Gastrocnemius medialis (tissue), 4 donors: ENCODE measurements around the gene PRAME. TPM values are rescaled to one million over a fixed set of nuclear protein-coding genes. Genes with fewer than 3 reads are reported as not detected.

ENCODE experiments used
- ATAC-seq, 2 donors: fragments of 150-250 bp; one replicate each; pipeline ENCODE4 v1.9.1; 2016
- DNase-seq, 2 donors: peaks; one replicate each; pipeline ENCODE4 v3.0.0-alpha.2; 2019
- H3K27ac ChIP-seq, 4 donors: fragments of 200-600 bp; sonication (generic); 1 replicate in 1 of 4; 2 replicates in 3 of 4; pipeline ENCODE4 v1.5.1; 2016 to 2018; ENCODE audit warnings: mild to moderate bottlenecking in 2 of 4, moderate library complexity in 1 of 4
- H3K27me3 ChIP-seq, 3 donors: fragments of 200-600 bp; sonication (generic) in 2 of 3; 1 replicate in 1 of 3; 2 replicates in 2 of 3; pipeline versions ENCODE4 v1.5.1 to v1.6.0; 2016 to 2019; ENCODE audit warnings: mild to moderate bottlenecking in 1 of 3, moderate library complexity in 1 of 3
- H3K36me3 ChIP-seq, 2 donors: fragments of 200-600 bp; sonication (generic) in 1 of 2; one replicate each; pipeline ENCODE4 v1.5.1; 2017 to 2018
- H3K4me1 ChIP-seq, 2 donors: fragments of 200-600 bp; sonication (generic) in 1 of 2; one replicate each; pipeline ENCODE4 v1.5.1; 2016 to 2017; ENCODE audit warnings: mild to moderate bottlenecking in 2 of 2
- H3K4me3 ChIP-seq, 4 donors: fragments of 200-600 bp; sonication (generic) in 3 of 4; 1 replicate in 1 of 4; 2 replicates in 3 of 4; pipeline ENCODE4 v1.5.1; 2016 to 2019; ENCODE audit warnings: mild to moderate bottlenecking in 2 of 4
- H3K9me3 ChIP-seq, 3 donors: fragments of 200-600 bp; sonication (generic) in 2 of 3; 1 replicate in 1 of 3; 2 replicates in 2 of 3; pipeline ENCODE4 v1.5.1; 2016 to 2019
- CTCF ChIP-seq, 5 experiments: fragments of 450-650 bp in 3 of 5; fragments of 200-600 bp in 2 of 5; sonication (generic) in 2 of 5; IDR thresholded peaks in 4 of 5; conservative IDR thresholded peaks in 1 of 5; 1 replicate in 4 of 5; 2 replicates in 1 of 5; pipeline ENCODE4 v1.5.1; 2016 to 2019; ENCODE audit warnings: antibody characterized with exemption in 5 of 5, mild to moderate bottlenecking in 3 of 5, moderate library complexity in 3 of 5
- POLR2A ChIP-seq, 2 donors: fragments of 450-650 bp; IDR thresholded peaks; one replicate each; pipeline ENCODE4 v1.6.1; 2017; ENCODE audit warnings: antibody characterized with exemption in 2 of 2, mild to moderate bottlenecking in 2 of 2, moderate library complexity in 2 of 2
- in situ Hi-C, 4 donors: fragments of 200-750 bp; cut with MboI; loops; one replicate each; pipeline versions ENCODE4 v1.15.0 to v1.8.0; 2017; ENCODE audit warnings: low sequenced_read_pairs in 4 of 4
- intact Hi-C: fragments of 100-400 bp; cut with DNase I; formaldehyde crosslinking; loops from one replicate; pipeline ENCODE4 v1.15.1; 2023; ENCODE audit warnings: low total_unique reads
- total RNA-seq, 4 donors: library from RNA; depleted of rRNA; stranded (reverse); fragments of >200 nt; gene quantifications; one replicate each; pipeline versions ENCODE4 v1.1.0 to v1.2.3, GENCODE V29; 2016

Gene PRAME
- total RNA-seq, 4 donors from 2014 or later, result not detected

- intact Hi-C loops, result no loop called here
- peaks cover 0 to 2% (median 0%) of the 10 kb centered on the region in 3 donors for H3K27me3 ChIP-seq
- no peaks in the 10 kb centered on the region for H3K4me1 ChIP-seq
- H3K36me3 ChIP-seq, result no peaks in the 10 kb centered on the region
- H3K27ac ChIP-seq, result no peak overlapping the region
- no peak overlapping the region for H3K4me3 ChIP-seq
- H3K9me3 ChIP-seq, result no peaks in the 10 kb centered on the region
- in situ Hi-C loops, result no loop called here
- ATAC-seq (no peak), DNase-seq (no peak)
- TF ChIP-seq CTCF (IDR thresholded peaks at IDR 0.05 in 4 of 5, conservative IDR thresholded peaks at IDR 0.05 in 1 of 5), result no peak
- no peak for TF ChIP-seq POLR2A (IDR thresholded peaks at IDR 0.05)
Measured at GRCh38 chr22:22520667-22521602, 38.1 kb downstream of the PRAME start.

GRCh38 chr22:22520020-22520656, 38.9 kb downstream of the PRAME start, which contains the start of gene ZNF280A:
Gene ZNF280A, minus strand, starts transcription at chr22:22520270. Its CDS starts 4,640 bp downstream, at chr22:22515630.
- in situ Hi-C loops (no loop called here), intact Hi-C loops (no loop called here)
- Histone ChIP-seq H3K27me3 (peaks cover 0 to 3% (median 0%) of the 10 kb centered on the region in 3 donors), H3K9me3 (no peaks in the 10 kb centered on the region), H3K36me3 (no peaks in the 10 kb centered on the region), H3K27ac (no peak within 1 kb of the TSS), H3K4me3 (no peak within 1 kb of the TSS), H3K4me1 (no peaks in the 10 kb centered on the region)
- peak in 1 of 2 donors; percentile 7 for DNase-seq
- TF ChIP-seq POLR2A (IDR thresholded peaks at IDR 0.05) (no peak), CTCF (IDR thresholded peaks at IDR 0.05 in 4 of 5, conservative IDR thresholded peaks at IDR 0.05 in 1 of 5) (no peak)
- ATAC-seq, result no peak

GRCh38 chr22:22519591-22519990, 39.5 kb downstream of the PRAME start:
- Histone ChIP-seq H3K27me3 (peaks cover 0 to 5% (median 0%) of the 10 kb centered on the region in 3 donors), H3K4me1 (no peaks in the 10 kb centered on the region), H3K27ac (no peak overlapping the region), H3K36me3 (no peaks in the 10 kb centered on the region), H3K4me3 (no peak overlapping the region), H3K9me3 (no peaks in the 10 kb centered on the region)
- TF ChIP-seq CTCF (IDR thresholded peaks at IDR 0.05 in 4 of 5, conservative IDR thresholded peaks at IDR 0.05 in 1 of 5), result no peak
- no peak for TF ChIP-seq POLR2A (IDR thresholded peaks at IDR 0.05)
- ATAC-seq (no peak), DNase-seq (no peak)
- intact Hi-C loops, result no loop called here
- in situ Hi-C loops, result no loop called here

- TF ChIP-seq POLR2A (IDR thresholded peaks at IDR 0.05) (no peak), CTCF (IDR thresholded peaks at IDR 0.05 in 4 of 5, conservative IDR thresholded peaks at IDR 0.05 in 1 of 5) (no peak)
- intact Hi-C loops, result no loop called here
- no peak for DNase-seq
- no peak for ATAC-seq
- Histone ChIP-seq H3K27ac (no peak overlapping the region), H3K27me3 (peaks cover 0 to 8% (median 6%) of the 10 kb centered on the region in 3 donors), H3K4me1 (no peaks in the 10 kb centered on the region), H3K9me3 (no peaks in the 10 kb centered on the region), H3K36me3 (no peaks in the 10 kb centered on the region), H3K4me3 (no peak overlapping the region)
- in situ Hi-C loops, result no loop called here
Measured at GRCh38 chr22:22516992-22517391, 42.1 kb downstream of the PRAME start.
